K562 (cell line): ENCODE measurements around the gene HMOX2. TPM values are rescaled to one million over a fixed set of nuclear protein-coding genes. Genes with fewer than 3 reads are reported as not detected.

Experiments
- ATAC-seq: fragments of 200-7000 bp; cut with Tn5 transposase; 3 replicates; pipeline ENCODE4 v1.9.1; 2020; ENCODE audit warnings: moderate library complexity
- BruUV-seq: library from RNA; stranded (reverse); fragments of 400-500 nt; replicated peaks from 2 replicates; lab custom pipeline; 2021; lab: Mats Ljungman, UMichigan
- CTCF ChIA-PET: fragments of 300-600 bp; formaldehyde crosslinking; extraction: SDS; loops from one replicate; lab custom pipeline; 2021; ENCODE audit warnings: low intra/inter-chr PET ratio; lab: Yijun Ruan, JAX
- POLR2A ChIA-PET: fragments of 300-600, 350-650 bp; sonication (Branson Sonifier 250); formaldehyde crosslinking; extraction: SDS; loops from one replicate; lab custom pipeline; 2021; ENCODE audit warnings: antibody characterized with exemption, inconsistent platforms; lab: Yijun Ruan, JAX
- DNase-seq, 4 experiments: peaks; one replicate each; pipeline versions ENCODE4 v3.0.0 to v3.0.0-alpha.2; 2011 to 2018; ENCODE audit warnings: low spot score in 3 of 4, mixed read lengths in 3 of 4; ENCODE audit errors: extremely low read depth in 1 of 4
- FAIRE-seq: peaks from 2 replicates; lab custom pipeline; 2011; peaks lifted over from hg19 to GRCh38; lab: Jason Lieb, UNC
- H2AFZ ChIP-seq: 2 replicates; pipeline ENCODE4 v1.6.0; 2011; ENCODE audit warnings: low read depth, low read length, control low read depth, inconsistent platforms
- H3K27ac ChIP-seq: fragments of 200-600 bp; 3 replicates; pipeline ENCODE4 v1.8.0; 2011; ENCODE audit warnings: low read depth, mild to moderate bottlenecking, control low read depth, inconsistent platforms, low read length, moderate library complexity, mixed read lengths; ENCODE audit errors: extremely low read depth
- H3K27me3 ChIP-seq, 2 experiments: fragments of 300-600 bp in 1 of 2; 2 replicates in 1 of 2; 3 replicates in 1 of 2; pipeline versions ENCODE4 v1.6.0 to v1.8.0; 2011; ENCODE audit warnings: inconsistent platforms in 2 of 2, low read length in 2 of 2, mild to moderate bottlenecking in 1 of 2, mixed read lengths in 1 of 2, moderate library complexity in 1 of 2; ENCODE audit not compliant: control insufficient read depth in 2 of 2, insufficient read depth in 2 of 2
- H3K36me3 ChIP-seq: fragments of 300-600 bp; 3 replicates; pipeline ENCODE4 v1.8.0; 2011; ENCODE audit warnings: mild to moderate bottlenecking, low read length, inconsistent platforms; ENCODE audit not compliant: control insufficient read depth, insufficient read depth
- H3K4me1 ChIP-seq, 2 experiments: fragments of 200-600 bp in 1 of 2; replicated peaks in 1 of 2; 2 replicates in 1 of 2; 3 replicates in 1 of 2; pipeline versions ENCODE4 v1.5.1 to v1.8.0; 2011; ENCODE audit warnings: inconsistent platforms in 2 of 2, low read length in 2 of 2, mild to moderate bottlenecking in 1 of 2, mixed read lengths in 1 of 2, moderate library complexity in 1 of 2; ENCODE audit not compliant: control insufficient read depth in 2 of 2, insufficient read depth in 2 of 2
- H3K4me2 ChIP-seq: 2 replicates; pipeline ENCODE4 v1.6.1; 2011; ENCODE audit warnings: low read length, control low read depth, inconsistent platforms, mixed read lengths; ENCODE audit not compliant: insufficient read depth
- H3K4me3 ChIP-seq: fragments of 200-600 bp; sonication (generic), shearing (Covaris generic); 2 replicates; pipeline ENCODE4 v1.5.1; 2016; ENCODE audit warnings: control low read depth, inconsistent platforms
- H3K79me2 ChIP-seq: fragments of 200-600 bp; 3 replicates; pipeline ENCODE4 v1.8.0; 2011; ENCODE audit warnings: low read length, inconsistent platforms; ENCODE audit not compliant: control insufficient read depth, insufficient read depth
- H3K9ac ChIP-seq, 2 experiments: 2 replicates each; pipeline versions ENCODE4 v1.6.0 to v1.6.1; 2011; ENCODE audit warnings: low read depth in 2 of 2, low read length in 2 of 2, control low read depth in 1 of 2, inconsistent platforms in 1 of 2, mild to moderate bottlenecking in 1 of 2, mixed read lengths in 1 of 2; ENCODE audit not compliant: insufficient read depth in 1 of 2
- H3K9me1 ChIP-seq: one replicate; pipeline ENCODE4 v1.6.0; 2011; ENCODE audit warnings: inconsistent platforms, mild to moderate bottlenecking, low read length, moderate library complexity; ENCODE audit not compliant: control insufficient read depth, insufficient read depth
- H3K9me3 ChIP-seq: replicated peaks from 2 replicates; pipeline ENCODE4 v1.5.1; 2011; ENCODE audit warnings: low read depth, low read length, inconsistent platforms; ENCODE audit not compliant: control insufficient read depth, insufficient read depth
- H4K20me1 ChIP-seq: replicated peaks from 2 replicates; pipeline ENCODE4 v1.6.1; 2011; ENCODE audit warnings: low read length, inconsistent platforms, mixed read lengths; ENCODE audit not compliant: control insufficient read depth, insufficient read depth
- AFF1 ChIP-seq, 2 experiments: fragments of 450-650 bp; IDR thresholded peaks; 2 replicates each; pipeline ENCODE4 v1.6.1; 2018; ENCODE audit warnings: mild to moderate bottlenecking in 2 of 2, low read depth in 1 of 2; ENCODE audit not compliant: partially characterized antibody in 2 of 2
- ZNF239 ChIP-seq: fragments of 250-450 bp; sonication (Bioruptor Pico); IDR thresholded peaks from 2 replicates; pipeline ENCODE4 v1.4.0; 2020; ENCODE audit warnings: mild to moderate bottlenecking
- WGBS: fragments of 100-300 bp; shearing (Covaris generic); methylation state at CpG from one replicate; pipeline ENCODE4 v1.1.6; 2016; ENCODE audit warnings: low coverage, mixed read lengths; ENCODE audit not compliant: insufficient coverage; ENCODE audit errors: missing lambda C conversion rate; 5-methylcytosine and 5-hydroxymethylcytosine counted together
- in situ Hi-C: fragments of 300-500 bp; cut with MboI; formaldehyde crosslinking; loops from 4 replicates; pipeline ENCODE4 v1.15.0; 2018; ENCODE audit warnings: inconsistent platforms, mixed read lengths
- intact Hi-C: fragments of 100-400 bp; cut with micrococcal nuclease; formaldehyde crosslinking; loops from 2 replicates; pipeline ENCODE4 v1.14.2; 2022
- polyA plus RNA-seq, 8 experiments: library from polyadenylated mRNA; depleted of rRNA in 4 of 8; stranded (reverse) in 5 of 8; unstranded in 3 of 8; fragments of >200 nt; fragmentation: Nextera tagmentation in 2 of 8; fragmentation: Illumina TruSeq in 1 of 8; extraction: Ambion mirVana in 2 of 8; extraction: Trizol in 1 of 8; gene quantifications; 2 replicates each; pipeline versions ENCODE4 v1.2.1 to v1.2.3, GENCODE V29; 2011 to 2014; ENCODE audit warnings: inconsistent platforms in 1 of 8, missing spikeins in 1 of 8
- total RNA-seq, 7 experiments: library from RNA; depleted of rRNA in 6 of 7; stranded (reverse); fragments of >200 nt in 6 of 7; fragmentation: Illumina TruSeq in 2 of 7; extraction: Trizol in 2 of 7; gene quantifications; 2 replicates each; pipeline versions ENCODE4 v1.2.1 to v1.2.3, GENCODE V29; 2011 to 2021; ENCODE audit warnings: low replicate concordance in 1 of 7

Gene HMOX2
- total and polyA plus RNA-seq, 9 of the 15 experiments (the other 6 are each of a cell fraction or from before 2014, with no cell fraction given): 26.8 to 87.4 (median 57.4) TPM

DNA sequence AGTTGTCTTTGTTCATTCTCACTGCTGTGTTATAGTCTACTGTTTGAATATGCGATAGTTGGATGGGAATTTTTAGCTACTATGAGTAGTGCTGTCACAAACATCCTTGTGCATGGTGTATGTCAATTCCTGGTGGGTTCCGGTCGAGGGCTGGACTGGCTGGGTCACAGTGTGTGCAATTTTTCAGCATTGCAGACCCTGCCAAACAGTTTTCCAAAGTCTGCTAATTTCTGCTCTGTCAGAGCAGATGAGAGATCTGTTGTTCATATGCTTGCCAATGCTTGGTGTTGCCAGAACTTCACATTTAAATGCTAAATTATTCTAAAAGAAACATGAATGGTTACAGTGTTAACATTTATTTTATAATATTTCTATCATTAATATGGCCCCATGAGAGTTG is 76.3 kb downstream of the HMOX2 start:
- no peaks in the 10 kb centered on the region for H3K79me2 ChIP-seq

More for the DNA sequence above, 76.3 kb downstream of the HMOX2 start:
- no peaks in the 10 kb centered on the region for H3K36me3 ChIP-seq
- no peaks in the 10 kb centered on the region for H3K9me3 ChIP-seq
- peaks cover 33 to 63% of the 10 kb centered on the region in 2 experiments for H3K27me3 ChIP-seq
- H3K4me3 ChIP-seq: no peak overlapping the region
- H3K9ac ChIP-seq: no peak overlapping the region
- H3K27ac ChIP-seq: no peak overlapping the region
- H3K4me1 ChIP-seq: peaks cover 0 to 3% of the 10 kb centered on the region in 2 experiments; a peak in 2 of 5 replicates
- FAIRE-seq (no peak), ATAC-seq (no peak), DNase-seq (no peak)
- H3K4me2 ChIP-seq: no peak overlapping the region
- TF ChIP-seq AFF1 (IDR thresholded peaks at IDR 0.05; ENCODE audit: low read depth in 1 of 2, partially characterized antibody in 2 of 2) (no peak), ZNF239 (CRISPR knock-in tag) (no peak)
- intact Hi-C loops (no loop called here), in situ Hi-C loops (no loop called here)
- H2AFZ ChIP-seq: no peak overlapping the region
- CTCF ChIA-PET: no interaction called here
- peaks cover 2% of the 10 kb centered on the region for H3K9me1 ChIP-seq
- POLR2A ChIA-PET: interaction anchor here (1.1 to 1.2 kb wide), 2 partner anchors 8 to 41 kb away, joined by 3 read pairs; no protein-coding TSS in a partner anchor
- WGBS: 2% methylated on average over 3 of the region's 3 CpGs
- no peaks in the 10 kb centered on the region for H4K20me1 ChIP-seq
- BruUV-seq: no TSS peak
